Gastrocnemius medialis (tissue), 4 donors: ENCODE results near the gene SOCS2. TPM values are rescaled to one million over a fixed set of nuclear protein-coding genes. Genes with fewer than 3 reads are reported as not detected.

Experiments used
- ATAC-seq, 2 donors: fragments of 150-250 bp; one replicate each; pipeline ENCODE4 v1.9.1; 2016
- DNase-seq, 2 donors: peaks; one replicate each; pipeline ENCODE4 v3.0.0-alpha.2; 2019
- H3K27ac ChIP-seq, 4 donors: fragments of 200-600 bp; sonication (generic); 1 replicate in 1 of 4; 2 replicates in 3 of 4; pipeline ENCODE4 v1.5.1; 2016 to 2018; ENCODE audit warnings: mild to moderate bottlenecking in 2 of 4, moderate library complexity in 1 of 4
- H3K27me3 ChIP-seq, 3 donors: fragments of 200-600 bp; sonication (generic) in 2 of 3; 1 replicate in 1 of 3; 2 replicates in 2 of 3; pipeline versions ENCODE4 v1.5.1 to v1.6.0; 2016 to 2019; ENCODE audit warnings: mild to moderate bottlenecking in 1 of 3, moderate library complexity in 1 of 3
- H3K36me3 ChIP-seq, 2 donors: fragments of 200-600 bp; sonication (generic) in 1 of 2; one replicate each; pipeline ENCODE4 v1.5.1; 2017 to 2018
- H3K4me1 ChIP-seq, 2 donors: fragments of 200-600 bp; sonication (generic) in 1 of 2; one replicate each; pipeline ENCODE4 v1.5.1; 2016 to 2017; ENCODE audit warnings: mild to moderate bottlenecking in 2 of 2
- H3K4me3 ChIP-seq, 4 donors: fragments of 200-600 bp; sonication (generic) in 3 of 4; 1 replicate in 1 of 4; 2 replicates in 3 of 4; pipeline ENCODE4 v1.5.1; 2016 to 2019; ENCODE audit warnings: mild to moderate bottlenecking in 2 of 4
- H3K9me3 ChIP-seq, 3 donors: fragments of 200-600 bp; sonication (generic) in 2 of 3; 1 replicate in 1 of 3; 2 replicates in 2 of 3; pipeline ENCODE4 v1.5.1; 2016 to 2019
- POLR2A ChIP-seq, 2 donors: fragments of 450-650 bp; IDR thresholded peaks; one replicate each; pipeline ENCODE4 v1.6.1; 2017; ENCODE audit warnings: antibody characterized with exemption in 2 of 2, mild to moderate bottlenecking in 2 of 2, moderate library complexity in 2 of 2
- in situ Hi-C, 4 donors: fragments of 200-750 bp; cut with MboI; loops; one replicate each; pipeline versions ENCODE4 v1.15.0 to v1.8.0; 2017; ENCODE audit warnings: low sequenced_read_pairs in 4 of 4
- intact Hi-C: fragments of 100-400 bp; cut with DNase I; formaldehyde crosslinking; loops from one replicate; pipeline ENCODE4 v1.15.1; 2023; ENCODE audit warnings: low total_unique reads
- total RNA-seq, 4 donors: library from RNA; depleted of rRNA; stranded (reverse); fragments of >200 nt; gene quantifications; one replicate each; pipeline versions ENCODE4 v1.1.0 to v1.2.3, GENCODE V29; 2016
- TF ChIP-seq, protein P1 (sequence below), 5 experiments: fragments of 450-650 bp in 3 of 5; fragments of 200-600 bp in 2 of 5; sonication (generic) in 2 of 5; IDR thresholded peaks in 4 of 5; conservative IDR thresholded peaks in 1 of 5; 1 replicate in 4 of 5; 2 replicates in 1 of 5; pipeline ENCODE4 v1.5.1; 2016 to 2019; ENCODE audit warnings: antibody characterized with exemption in 5 of 5, mild to moderate bottlenecking in 3 of 5, moderate library complexity in 3 of 5

The SOCS2 gene
- total RNA-seq, 4 donors from 2014 or later: 4.3 to 14.9 (median 5.3) TPM

DNA sequence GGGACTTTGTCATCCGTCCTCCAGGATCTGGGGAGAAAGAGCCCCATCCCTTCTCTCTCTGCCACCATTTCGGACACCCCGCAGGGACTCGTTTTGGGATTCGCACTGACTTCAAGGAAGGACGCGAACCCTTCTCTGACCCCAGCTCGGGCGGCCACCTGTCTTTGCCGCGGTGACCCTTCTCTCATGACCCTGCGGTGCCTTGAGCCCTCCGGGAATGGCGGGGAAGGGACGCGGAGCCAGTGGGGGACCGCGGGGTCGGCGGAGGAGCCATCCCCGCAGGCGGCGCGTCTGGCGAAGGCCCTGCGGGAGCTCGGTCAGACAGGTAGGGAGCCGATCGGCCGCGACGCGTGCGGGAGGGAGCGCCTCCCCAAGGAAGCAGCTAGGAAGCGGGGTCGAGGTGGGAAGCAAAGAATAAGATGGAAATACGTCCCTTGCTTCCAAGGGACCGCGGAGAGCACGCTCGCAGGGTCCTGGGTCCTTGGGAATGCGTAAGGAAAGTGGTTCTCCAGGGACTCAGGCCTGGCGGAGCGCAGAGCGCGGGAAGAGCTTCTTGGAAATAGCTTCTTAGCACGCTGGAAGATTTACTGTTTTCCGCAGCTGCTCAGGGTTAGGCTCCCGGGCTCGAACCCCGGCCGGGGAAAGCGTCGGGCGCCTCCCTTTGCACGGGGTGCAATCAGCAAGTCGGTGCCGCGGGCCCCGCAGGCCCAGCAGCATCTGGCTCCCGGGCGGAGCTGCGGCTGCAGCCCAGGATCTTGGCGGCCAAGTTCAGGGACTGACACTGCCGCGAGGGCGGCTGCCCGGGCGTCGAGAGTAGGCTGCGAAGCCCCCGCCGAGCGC lies 457 bp downstream of the SOCS2 start:
- Histone ChIP-seq H3K4me3 (peak overlapping the region; percentile 77 to 96 (median 85)), H3K27me3 (peaks cover 11 to 28% (median 18%) of the 10 kb centered on the region in 3 donors), H3K4me1 (peaks cover 5 to 28% of the 10 kb centered on the region in 2 donors), H3K9me3 (no peaks in the 10 kb centered on the region), H3K36me3 (no peaks in the 10 kb centered on the region), H3K27ac (peak overlapping the region; percentile 76 to 89 (median 83))
- no peak for ATAC-seq
- TF ChIP-seq, protein P1, sequence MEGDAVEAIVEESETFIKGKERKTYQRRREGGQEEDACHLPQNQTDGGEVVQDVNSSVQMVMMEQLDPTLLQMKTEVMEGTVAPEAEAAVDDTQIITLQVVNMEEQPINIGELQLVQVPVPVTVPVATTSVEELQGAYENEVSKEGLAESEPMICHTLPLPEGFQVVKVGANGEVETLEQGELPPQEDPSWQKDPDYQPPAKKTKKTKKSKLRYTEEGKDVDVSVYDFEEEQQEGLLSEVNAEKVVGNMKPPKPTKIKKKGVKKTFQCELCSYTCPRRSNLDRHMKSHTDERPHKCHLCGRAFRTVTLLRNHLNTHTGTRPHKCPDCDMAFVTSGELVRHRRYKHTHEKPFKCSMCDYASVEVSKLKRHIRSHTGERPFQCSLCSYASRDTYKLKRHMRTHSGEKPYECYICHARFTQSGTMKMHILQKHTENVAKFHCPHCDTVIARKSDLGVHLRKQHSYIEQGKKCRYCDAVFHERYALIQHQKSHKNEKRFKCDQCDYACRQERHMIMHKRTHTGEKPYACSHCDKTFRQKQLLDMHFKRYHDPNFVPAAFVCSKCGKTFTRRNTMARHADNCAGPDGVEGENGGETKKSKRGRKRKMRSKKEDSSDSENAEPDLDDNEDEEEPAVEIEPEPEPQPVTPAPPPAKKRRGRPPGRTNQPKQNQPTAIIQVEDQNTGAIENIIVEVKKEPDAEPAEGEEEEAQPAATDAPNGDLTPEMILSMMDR (IDR thresholded peaks at IDR 0.05 in 4 of 5, conservative IDR thresholded peaks at IDR 0.05 in 1 of 5): no peak
- TF ChIP-seq POLR2A (IDR thresholded peaks at IDR 0.05): no peak
- DNase-seq: no peak
- intact Hi-C loops (loop anchor here (10.0 kb wide), 1 partner anchor 502 kb away; no protein-coding TSS in a partner anchor), in situ Hi-C loops (loop anchor here in 3 of 4 donors (10.0 to 25.0 kb wide), 3 partner anchors 102 to 414 kb away; partner anchors contain the start of gene CRADD (in 2 of the 3))

DNA sequence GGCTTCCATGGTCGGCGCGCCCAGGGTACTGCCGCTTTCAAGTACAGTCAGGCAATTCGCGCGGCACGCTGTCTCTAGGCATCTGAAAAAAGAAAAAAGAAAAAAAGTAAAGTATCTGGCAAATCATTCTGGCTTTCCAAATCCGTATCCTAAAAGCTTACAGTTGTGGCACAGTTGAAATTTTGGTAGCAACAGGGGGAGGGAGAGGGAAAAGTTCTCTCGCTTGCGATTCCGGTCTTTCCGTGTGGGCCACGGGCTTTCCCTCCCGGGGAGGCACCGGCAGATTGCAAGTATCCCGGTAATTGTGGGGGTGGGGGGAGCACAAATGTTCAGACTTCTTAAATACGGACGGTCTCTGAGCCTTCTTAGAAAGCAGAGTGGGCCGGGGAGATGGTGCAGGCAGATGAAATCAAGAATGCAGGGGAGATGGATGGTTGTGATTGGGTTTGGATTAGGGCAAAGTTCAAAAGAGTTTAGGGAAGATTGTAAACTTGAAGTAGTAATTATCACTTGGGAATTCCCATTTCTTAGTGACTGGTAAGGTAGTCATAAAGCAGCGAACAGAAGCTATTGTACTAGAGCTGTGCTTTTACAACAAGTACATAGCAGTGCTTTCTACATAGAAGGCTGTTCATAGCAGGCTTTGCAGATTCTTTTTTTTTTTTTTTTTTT lies 1.2 kb downstream of the SOCS2 start:
- intact Hi-C loops (loop anchor here (10.0 kb wide), 1 partner anchor 501 kb away; no protein-coding TSS in a partner anchor), in situ Hi-C loops (loop anchor here in 3 of 4 donors (10.0 to 25.0 kb wide), 3 partner anchors 101 to 414 kb away; partner anchors contain the start of gene CRADD (in 2 of the 3))
- Histone ChIP-seq H3K4me1 (peaks cover 5 to 28% of the 10 kb centered on the region in 2 donors), H3K9me3 (no peaks in the 10 kb centered on the region), H3K27ac (peak overlapping the region in 3 of 4 donors; percentile 83 to 89 (median 83)), H3K36me3 (no peaks in the 10 kb centered on the region), H3K27me3 (peaks cover 11 to 28% (median 18%) of the 10 kb centered on the region in 3 donors), H3K4me3 (peak overlapping the region; percentile 77 to 96 (median 85))
- no peak for ATAC-seq
- no peak for DNase-seq
- TF ChIP-seq POLR2A (IDR thresholded peaks at IDR 0.05): no peak
- TF ChIP-seq, protein P1 (IDR thresholded peaks at IDR 0.05 in 4 of 5, conservative IDR thresholded peaks at IDR 0.05 in 1 of 5): no peak

DNA sequence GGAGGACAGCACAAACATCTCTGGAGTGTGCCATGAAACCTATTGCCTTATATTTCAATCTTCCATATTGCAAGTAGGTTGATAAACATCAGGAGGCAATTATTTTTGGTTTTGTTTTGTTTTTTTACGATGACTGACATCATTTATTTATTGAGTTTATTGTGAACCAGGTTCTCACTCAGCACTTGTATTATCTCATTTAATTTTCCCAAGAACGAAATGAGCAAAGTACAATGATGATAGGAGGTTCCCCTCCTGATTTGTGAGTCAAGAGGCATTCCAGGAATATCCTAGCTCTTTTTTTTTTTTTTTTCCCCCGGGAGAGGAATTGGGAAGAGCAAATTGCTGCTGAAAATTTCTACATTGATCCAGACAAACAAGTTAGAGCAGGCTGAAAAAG lies 4.7 kb downstream of the SOCS2 start:
- H3K4me3 ChIP-seq: no peak overlapping the region
- ATAC-seq: no peak
- peaks cover 8 to 19% (median 14%) of the 10 kb centered on the region in 3 donors for H3K27me3 ChIP-seq

DNA sequence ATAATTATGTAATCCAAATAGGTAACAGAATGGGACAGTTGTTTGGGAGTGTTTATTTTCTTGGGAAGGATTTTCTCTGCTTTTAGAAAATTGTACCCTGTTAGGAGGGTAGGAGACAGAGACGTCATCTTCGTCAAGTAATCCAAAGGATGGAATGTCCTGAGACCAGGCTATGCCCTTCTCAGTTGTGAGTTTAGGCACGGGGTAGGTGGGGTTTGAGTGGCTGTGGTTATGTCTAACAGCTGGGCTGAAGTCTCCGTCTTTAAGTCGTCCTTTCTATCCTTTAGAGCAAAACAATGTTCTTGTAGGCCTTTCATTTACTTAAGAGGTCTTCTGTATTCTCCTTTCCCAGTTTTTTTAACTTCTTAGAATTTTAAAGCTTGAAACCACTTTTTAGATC lies 5.7 kb downstream of the SOCS2 start:
- no peak for ATAC-seq
- intact Hi-C loops (loop anchor here (10.0 kb wide), 1 partner anchor 497 kb away; no protein-coding TSS in a partner anchor), in situ Hi-C loops (loop anchor here in 3 of 4 donors (10.0 to 25.0 kb wide), 3 partner anchors 97 to 167 kb away; partner anchors contain the start of gene CRADD (in 2 of the 3))
- Histone ChIP-seq H3K4me1 (peaks cover 0 to 2% of the 10 kb centered on the region in 2 donors), H3K27me3 (peaks cover 0 to 9% (median 6%) of the 10 kb centered on the region in 3 donors), H3K27ac (no peak overlapping the region), H3K36me3 (no peaks in the 10 kb centered on the region), H3K9me3 (no peaks in the 10 kb centered on the region), H3K4me3 (no peak overlapping the region)
- TF ChIP-seq, protein P1 (IDR thresholded peaks at IDR 0.05 in 4 of 5, conservative IDR thresholded peaks at IDR 0.05 in 1 of 5): no peak
- no peak for TF ChIP-seq POLR2A (IDR thresholded peaks at IDR 0.05)
- DNase-seq: no peak

More for the DNA sequence above, 4.7 kb downstream of the SOCS2 start:
- intact Hi-C loops (loop anchor here (10.0 kb wide), 1 partner anchor 498 kb away; no protein-coding TSS in a partner anchor), in situ Hi-C loops (loop anchor here in 3 of 4 donors (10.0 to 25.0 kb wide), 3 partner anchors 98 to 168 kb away; partner anchors contain the start of gene CRADD (in 2 of the 3))
- no peak overlapping the region for H3K27ac ChIP-seq
- TF ChIP-seq, protein P1 (IDR thresholded peaks at IDR 0.05 in 4 of 5, conservative IDR thresholded peaks at IDR 0.05 in 1 of 5): no peak
- no peak for TF ChIP-seq POLR2A (IDR thresholded peaks at IDR 0.05)
- peaks cover 2 to 11% of the 10 kb centered on the region in 2 donors for H3K4me1 ChIP-seq
- no peak for DNase-seq
- no peaks in the 10 kb centered on the region for H3K9me3 ChIP-seq
- no peaks in the 10 kb centered on the region for H3K36me3 ChIP-seq
